Hematopoietic multipotent progenitor cell treated with erythropoietin and hydrocortisone succinate and interleukin-3 and kit ligand, for 4 days (in vitro differentiated cells): ENCODE results near the gene SLC2A6.

Experiments used
- DNase-seq: peaks from one replicate; pipeline ENCODE4 v3.0.0-alpha.2; 2015

Gene SLC2A6

GRCh38 chr9:133476036-133476931, 2.6 kb downstream of the SLC2A6 start:
- DNase-seq: peak; percentile 81

- no peak for DNase-seq
Measured at GRCh38 chr9:133475292-133476012, 3.4 kb downstream of the SLC2A6 start.

- DNase-seq: no peak
Measured at GRCh38 chr9:133474853-133475252, 4.0 kb downstream of the SLC2A6 start.

- DNase-seq: peak; percentile 94
Measured at GRCh38 chr9:133474215-133474614, 4.7 kb downstream of the SLC2A6 start.

GRCh38 chr9:133473743-133474142, 5.2 kb downstream of the SLC2A6 start:
- no peak for DNase-seq

GRCh38 chr9:133472753-133473378, 6.0 kb downstream of the SLC2A6 start:
- DNase-seq: no peak

GRCh38 chr9:133472277-133472645, 6.6 kb downstream of the SLC2A6 start:
- DNase-seq: no peak

GRCh38 chr9:133471551-133472276, 7.2 kb downstream of the SLC2A6 start:
- DNase-seq: peak; percentile 32

GRCh38 chr9:133470988-133471387, 7.9 kb downstream of the SLC2A6 start:
- no peak for DNase-seq

- DNase-seq: no peak
Measured at GRCh38 chr9:133470427-133470924, 8.4 kb downstream of the SLC2A6 start.

- DNase-seq: no peak
Measured at GRCh38 chr9:133468777-133469421, 10.0 kb downstream of the SLC2A6 start.

GRCh38 chr9:133468374-133468773, 10.5 kb downstream of the SLC2A6 start:
- DNase-seq: no peak

GRCh38 chr9:133467101-133467500, 11.8 kb downstream of the SLC2A6 start:
- DNase-seq: no peak

GRCh38 chr9:133465984-133466383, 12.9 kb downstream of the SLC2A6 start:
- DNase-seq: no peak

- no peak for DNase-seq
Measured at GRCh38 chr9:133464638-133465037, 14.3 kb downstream of the SLC2A6 start.

GRCh38 chr9:133463864-133464615, 14.9 kb downstream of the SLC2A6 start:
- no peak for DNase-seq

- no peak for DNase-seq
Measured at GRCh38 chr9:133463234-133463863, 15.6 kb downstream of the SLC2A6 start.

GRCh38 chr9:133461975-133462374, 16.9 kb downstream of the SLC2A6 start:
- DNase-seq: no peak

- DNase-seq: peak; percentile 27
Measured at GRCh38 chr9:133460405-133461175, 18.3 kb downstream of the SLC2A6 start.
